Lower leg skin (tissue), 4 donors: Measurements from ENCODE around the gene CSNK1G2. TPM values are rescaled to one million over a fixed set of nuclear protein-coding genes. Genes with fewer than 3 reads are reported as not detected.

ENCODE experiments used
- DNase-seq, 2 donors: peaks; one replicate each; pipeline ENCODE4 v3.0.0-alpha.2; 2019; ENCODE audit warnings: low spot score in 2 of 2
- H3K4me3 ChIP-seq: fragments of 200-600 bp; sonication (generic); 2 replicates; pipeline ENCODE4 v1.5.1; 2017; ENCODE audit warnings: mild to moderate bottlenecking, low read depth; ENCODE audit not compliant: poor library complexity, severe bottlenecking
- CTCF ChIP-seq, 3 donors: fragments of 450-650 bp; IDR thresholded peaks; one replicate each; pipeline ENCODE4 v1.5.1; 2016; ENCODE audit warnings: antibody characterized with exemption in 3 of 3, mild to moderate bottlenecking in 3 of 3, moderate library complexity in 2 of 3
- POLR2A ChIP-seq, 2 donors: fragments of 450-650 bp; IDR thresholded peaks; one replicate each; pipeline ENCODE4 v1.6.1; 2016 to 2017; ENCODE audit warnings: antibody characterized with exemption in 2 of 2, mild to moderate bottlenecking in 1 of 2, moderate library complexity in 1 of 2
- WGBS, 2 donors: methylation state at CpG; one replicate each; pipeline ENCODE4 v1.1.5; 2018; 5-methylcytosine and 5-hydroxymethylcytosine counted together
- intact Hi-C: fragments of 100-400 bp; cut with DNase I; formaldehyde crosslinking; loops from one replicate; pipeline ENCODE4 v1.15.0; 2023; ENCODE audit warnings: low total_unique reads
- total RNA-seq, 4 donors: library from RNA; depleted of rRNA; stranded (reverse); fragments of >200 nt; gene quantifications; one replicate each; pipeline ENCODE4 v1.1.0, GENCODE V29; 2016

Gene CSNK1G2
- total RNA-seq, 4 donors from 2014 or later = 58.8 to 76.9 (median 63.1) TPM

GRCh38 chr19:1920644-1921043 is 20.3 kb upstream of the CSNK1G2 start:
- WGBS, 2 donors = 92% methylated on average over 19 of the region's 19 CpGs
- H3K4me3 ChIP-seq = no peak overlapping the region
- intact Hi-C loops = no loop called here
- TF ChIP-seq CTCF (IDR thresholded peaks at IDR 0.05) (no peak), POLR2A (IDR thresholded peaks at IDR 0.05) (no peak)
- DNase-seq = no peak

GRCh38 chr19:1921326-1921725 is 19.6 kb upstream of the CSNK1G2 start:
- TF ChIP-seq POLR2A (IDR thresholded peaks at IDR 0.05) (no peak), CTCF (IDR thresholded peaks at IDR 0.05) (no peak)
- intact Hi-C loops = no loop called here
- 95 to 98% methylated on average over 17 to 19 of the region's 19 CpGs for WGBS, 2 donors
- no peak overlapping the region for H3K4me3 ChIP-seq
- no peak for DNase-seq

GRCh38 chr19:1921825-1922224 is 19.1 kb upstream of the CSNK1G2 start:
- DNase-seq = no peak
- H3K4me3 ChIP-seq = no peak overlapping the region
- intact Hi-C loops = no loop called here
- 85 to 95% methylated on average over 14 to 15 of the region's 15 CpGs for WGBS, 2 donors
- TF ChIP-seq CTCF (IDR thresholded peaks at IDR 0.05) (no peak), POLR2A (IDR thresholded peaks at IDR 0.05) (no peak)

- WGBS, 2 donors = 93 to 94% methylated on average over 23 of the region's 23 CpGs
Measured at GRCh38 chr19:1922803-1923202, 18.2 kb upstream of the CSNK1G2 start.

GRCh38 chr19:1923319-1923718 is 17.7 kb upstream of the CSNK1G2 start:
- WGBS, 2 donors = 87 to 88% methylated on average over 8 of the region's 8 CpGs
- TF ChIP-seq POLR2A (IDR thresholded peaks at IDR 0.05) (no peak), CTCF (IDR thresholded peaks at IDR 0.05) (no peak)
- H3K4me3 ChIP-seq = no peak overlapping the region
- no peak for DNase-seq
- intact Hi-C loops = no loop called here

More at GRCh38 chr19:1922803-1923202, 18.2 kb upstream of the CSNK1G2 start:
- intact Hi-C loops = no loop called here
- TF ChIP-seq POLR2A (IDR thresholded peaks at IDR 0.05) (no peak), CTCF (IDR thresholded peaks at IDR 0.05) (no peak)
- DNase-seq = no peak
- no peak overlapping the region for H3K4me3 ChIP-seq

- H3K4me3 ChIP-seq = no peak overlapping the region
- no peak for TF ChIP-seq POLR2A (IDR thresholded peaks at IDR 0.05)
- no peak for TF ChIP-seq CTCF (IDR thresholded peaks at IDR 0.05)
- no peak for DNase-seq
- intact Hi-C loops = no loop called here
- WGBS, 2 donors = 93 to 98% methylated on average over 18 to 35 of the region's 35 CpGs
Measured at GRCh38 chr19:1924320-1924961, 16.5 kb upstream of the CSNK1G2 start.
